ENCODE results near the gene KRTAP17-1. TPM values are rescaled to one million over a fixed set of nuclear protein-coding genes. Genes with fewer than 3 reads are reported as not detected.

Gene KRTAP17-1
- total RNA-seq, 6 experiments from 2014 or later, result not detected

GRCh38 chr17:41307647-41308046, 7.9 kb downstream of the KRTAP17-1 start:
- peaks cover 13% of the 10 kb centered on the region for H3K4me1 Mint-ChIP-seq (ENCODE audit: low read depth)
- no peak for DNase-seq
- TF ChIP-seq CTCF (IDR thresholded peaks at IDR 0.05), result no peak

GRCh38 chr17:41304091-41304490, 11.4 kb downstream of the KRTAP17-1 start:
- no peak for DNase-seq
- peaks cover 4% of the 10 kb centered on the region for H3K36me3 Mint-ChIP-seq (ENCODE audit: low read depth)
- H3K4me3 Mint-ChIP-seq, result no peak overlapping the region
- H3K27me3 Mint-ChIP-seq (ENCODE audit: insufficient read depth), result peaks cover 2% of the 10 kb centered on the region
- peaks cover 20% of the 10 kb centered on the region for H3K4me1 Mint-ChIP-seq (ENCODE audit: low read depth)
- H3K27ac Mint-ChIP-seq, result no peak overlapping the region
- TF ChIP-seq CTCF (IDR thresholded peaks at IDR 0.05), result no peak
- H3K9me3 Mint-ChIP-seq, result peaks cover 4% of the 10 kb centered on the region; the same call in 1 of the 2 replicates

More at GRCh38 chr17:41307647-41308046, 7.9 kb downstream of the KRTAP17-1 start:
- H3K36me3 Mint-ChIP-seq (ENCODE audit: low read depth), result no peaks in the 10 kb centered on the region
- peaks cover 7% of the 10 kb centered on the region for H3K27me3 Mint-ChIP-seq (ENCODE audit: insufficient read depth)
- H3K9me3 Mint-ChIP-seq, result no peaks in the 10 kb centered on the region; the same call in 1 of the 2 replicates
- no peak overlapping the region for H3K27ac Mint-ChIP-seq
- no peak overlapping the region for H3K4me3 Mint-ChIP-seq

- Mint-ChIP-seq H3K4me1 (ENCODE audit: low read depth) (peaks cover 12% of the 10 kb centered on the region), H3K27ac (no peak overlapping the region), H3K4me3 (no peak overlapping the region), H3K9me3 (peaks cover 4% of the 10 kb centered on the region; the same call in 1 of the 2 replicates), H3K27me3 (ENCODE audit: insufficient read depth) (peaks cover 2% of the 10 kb centered on the region; the same call in 1 of the 2 replicates), H3K36me3 (ENCODE audit: low read depth) (peaks cover 4% of the 10 kb centered on the region)
- no peak for DNase-seq
- TF ChIP-seq CTCF (IDR thresholded peaks at IDR 0.05), result no peak
Measured at GRCh38 chr17:41302981-41303380, 12.5 kb downstream of the KRTAP17-1 start.

GRCh38 chr17:41301916-41302901, 13.3 kb downstream of the KRTAP17-1 start, which contains the start of gene KRTAP29-1:
Gene KRTAP29-1, minus strand, starts transcription at chr17:41302851. Its CDS starts 0 bp downstream, at chr17:41302851.
- no peak within 1 kb of the TSS for H3K4me3 Mint-ChIP-seq
- no peak for TF ChIP-seq CTCF (IDR thresholded peaks at IDR 0.05)
- peaks cover 4% of the 10 kb centered on the region for H3K36me3 Mint-ChIP-seq (ENCODE audit: low read depth)
- peaks cover 7% of the 10 kb centered on the region for H3K4me1 Mint-ChIP-seq (ENCODE audit: low read depth)
- DNase-seq, result no peak
- H3K9me3 Mint-ChIP-seq, result peaks cover 4% of the 10 kb centered on the region; the same call in 1 of the 2 replicates
- H3K27me3 Mint-ChIP-seq (ENCODE audit: insufficient read depth), result peaks cover 2% of the 10 kb centered on the region; the same call in 1 of the 2 replicates
- no peak within 1 kb of the TSS for H3K27ac Mint-ChIP-seq

- peaks cover 4% of the 10 kb centered on the region; the same call in 1 of the 2 replicates for H3K9me3 Mint-ChIP-seq
- TF ChIP-seq CTCF (IDR thresholded peaks at IDR 0.05), result no peak
- H3K27me3 Mint-ChIP-seq (ENCODE audit: insufficient read depth), result peaks cover 2% of the 10 kb centered on the region; the same call in 1 of the 2 replicates
- H3K27ac Mint-ChIP-seq, result no peak overlapping the region
- DNase-seq, result no peak
- H3K36me3 Mint-ChIP-seq (ENCODE audit: low read depth), result peaks cover 4% of the 10 kb centered on the region
- H3K4me1 Mint-ChIP-seq (ENCODE audit: low read depth), result peaks cover 7% of the 10 kb centered on the region
- H3K4me3 Mint-ChIP-seq, result no peak overlapping the region
Measured at GRCh38 chr17:41301204-41301790, 14.2 kb downstream of the KRTAP17-1 start.

Data from HFFc6 (cell line).